Fibroblast of the aortic adventitia (primary cell): ENCODE results near the gene CCNC. TPM values are rescaled to one million over a fixed set of nuclear protein-coding genes. Genes with fewer than 3 reads are reported as not detected.
A peak's percentile ranks its signal among the peaks of the same experiment; 100 is the strongest.
"Not testable (repeated sequence)": the region's sequence is repeated elsewhere in the genome, so short reads cannot be mapped to it uniquely, and the experiment has no call there.

Source experiments
- DNase-seq: peaks from one replicate; pipeline ENCODE4 v3.0.0-alpha.2; 2010; ENCODE audit warnings: low read depth
- H3K4me3 ChIP-seq: 2 replicates; pipeline ENCODE4 v1.5.1; 2011; ENCODE audit warnings: low read depth, mild to moderate bottlenecking, control low read depth, low read length, moderate library complexity
- total RNA-seq: library from RNA; depleted of rRNA; stranded (reverse); fragments of >200 nt; gene quantifications from 2 replicates; pipeline ENCODE4 v1.2.3, GENCODE V29; 2012; ENCODE audit warnings: low replicate concordance
- TF ChIP-seq, protein P1 (sequence below): IDR thresholded peaks from 2 replicates; pipeline ENCODE4 v1.5.1; 2011; ENCODE audit warnings: mild to moderate bottlenecking, low read length, control low read depth, inconsistent platforms; ENCODE audit not compliant: insufficient read depth

The CCNC gene
- total RNA-seq, 1 donor = 52.4 TPM

DNA sequence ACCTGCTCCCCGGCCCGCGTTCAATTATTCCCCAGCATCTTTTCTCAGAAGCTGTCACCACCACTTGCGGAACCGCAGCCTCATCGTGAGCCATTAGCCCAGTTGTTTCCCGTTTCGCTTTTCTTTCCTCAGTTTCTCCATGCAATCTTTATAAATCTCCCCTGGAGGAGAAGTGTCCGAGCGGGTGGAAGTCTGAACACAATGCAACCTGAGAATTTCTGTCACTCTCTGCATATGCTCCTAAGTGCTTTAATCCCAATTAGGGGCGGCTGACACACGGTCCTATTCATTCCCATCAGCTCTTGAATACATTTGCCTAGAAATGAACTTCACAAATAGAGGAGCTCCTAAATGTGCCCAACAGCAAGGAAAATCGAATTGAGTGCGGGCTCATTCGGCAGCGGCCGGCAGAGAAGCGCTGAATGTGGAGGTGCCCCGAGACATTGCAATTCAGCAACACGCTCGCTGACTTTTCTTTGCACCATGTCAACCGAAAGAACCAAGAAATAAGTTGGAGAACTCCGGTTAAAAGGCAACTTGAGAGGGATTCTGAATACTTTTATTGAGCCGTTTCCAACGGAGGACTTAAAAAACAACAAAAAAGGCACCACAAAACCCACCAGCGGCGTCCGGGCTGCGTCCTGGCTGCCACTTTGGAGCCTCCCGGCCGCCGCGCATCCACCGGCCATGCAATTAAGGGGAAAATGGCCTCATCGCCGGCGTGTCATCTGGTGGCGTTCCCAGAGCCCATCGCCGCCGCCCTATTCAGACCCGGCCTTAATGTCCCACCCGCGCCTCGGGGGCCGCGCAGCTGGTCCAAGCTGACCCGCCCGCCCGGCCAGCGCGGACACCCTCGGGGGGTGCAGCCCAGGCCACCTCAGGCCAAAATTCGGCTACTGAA, 34.3 kb upstream of the CCNC start:
- TF ChIP-seq, protein P1, sequence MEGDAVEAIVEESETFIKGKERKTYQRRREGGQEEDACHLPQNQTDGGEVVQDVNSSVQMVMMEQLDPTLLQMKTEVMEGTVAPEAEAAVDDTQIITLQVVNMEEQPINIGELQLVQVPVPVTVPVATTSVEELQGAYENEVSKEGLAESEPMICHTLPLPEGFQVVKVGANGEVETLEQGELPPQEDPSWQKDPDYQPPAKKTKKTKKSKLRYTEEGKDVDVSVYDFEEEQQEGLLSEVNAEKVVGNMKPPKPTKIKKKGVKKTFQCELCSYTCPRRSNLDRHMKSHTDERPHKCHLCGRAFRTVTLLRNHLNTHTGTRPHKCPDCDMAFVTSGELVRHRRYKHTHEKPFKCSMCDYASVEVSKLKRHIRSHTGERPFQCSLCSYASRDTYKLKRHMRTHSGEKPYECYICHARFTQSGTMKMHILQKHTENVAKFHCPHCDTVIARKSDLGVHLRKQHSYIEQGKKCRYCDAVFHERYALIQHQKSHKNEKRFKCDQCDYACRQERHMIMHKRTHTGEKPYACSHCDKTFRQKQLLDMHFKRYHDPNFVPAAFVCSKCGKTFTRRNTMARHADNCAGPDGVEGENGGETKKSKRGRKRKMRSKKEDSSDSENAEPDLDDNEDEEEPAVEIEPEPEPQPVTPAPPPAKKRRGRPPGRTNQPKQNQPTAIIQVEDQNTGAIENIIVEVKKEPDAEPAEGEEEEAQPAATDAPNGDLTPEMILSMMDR = no peak
- DNase-seq = no peak
- H3K4me3 ChIP-seq = peak overlapping the region; percentile 28

DNA sequence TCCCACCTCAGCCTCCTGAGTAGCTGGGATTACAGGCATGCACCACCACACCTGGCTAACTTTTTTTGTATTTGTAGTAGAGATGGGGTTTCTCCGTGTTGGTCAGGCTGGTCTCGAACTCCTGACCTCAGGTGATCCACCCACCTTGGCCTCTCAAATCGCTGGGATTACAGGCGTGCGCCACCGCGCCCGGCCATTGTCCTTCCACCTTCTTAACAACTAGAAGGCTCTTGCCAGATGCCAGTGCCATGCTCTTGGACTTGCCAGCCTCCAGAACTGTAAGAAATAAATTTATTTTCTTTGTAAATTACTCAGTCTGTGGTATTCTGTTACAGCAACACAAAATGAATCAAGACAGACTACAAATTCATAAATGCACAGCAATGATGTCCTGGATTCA, 26.2 kb upstream of the CCNC start:
- H3K4me3 ChIP-seq, DNase-seq: not testable (repeated sequence)

DNA sequence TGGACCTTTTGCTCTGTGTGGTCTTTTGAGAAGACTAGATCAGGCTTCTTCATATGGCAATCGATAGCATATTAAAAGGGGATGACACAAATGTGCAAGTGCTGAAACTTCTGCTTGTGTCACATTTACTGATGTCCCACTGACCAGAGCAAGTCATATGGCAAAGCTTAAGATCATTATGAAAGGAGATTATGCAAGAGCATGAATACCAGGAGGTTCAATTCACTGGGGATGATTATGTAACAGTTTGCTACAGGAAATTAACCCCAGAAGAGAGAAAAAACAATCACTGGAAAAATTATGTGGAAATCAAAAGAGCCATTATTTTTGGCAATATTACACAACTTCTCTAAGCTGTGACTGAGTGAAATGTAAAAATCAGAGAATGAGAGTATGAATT, 24.4 kb upstream of the CCNC start:
- TF ChIP-seq, protein P1 = no peak
- H3K4me3 ChIP-seq = no peak overlapping the region
- peak; percentile 46 for DNase-seq

DNA sequence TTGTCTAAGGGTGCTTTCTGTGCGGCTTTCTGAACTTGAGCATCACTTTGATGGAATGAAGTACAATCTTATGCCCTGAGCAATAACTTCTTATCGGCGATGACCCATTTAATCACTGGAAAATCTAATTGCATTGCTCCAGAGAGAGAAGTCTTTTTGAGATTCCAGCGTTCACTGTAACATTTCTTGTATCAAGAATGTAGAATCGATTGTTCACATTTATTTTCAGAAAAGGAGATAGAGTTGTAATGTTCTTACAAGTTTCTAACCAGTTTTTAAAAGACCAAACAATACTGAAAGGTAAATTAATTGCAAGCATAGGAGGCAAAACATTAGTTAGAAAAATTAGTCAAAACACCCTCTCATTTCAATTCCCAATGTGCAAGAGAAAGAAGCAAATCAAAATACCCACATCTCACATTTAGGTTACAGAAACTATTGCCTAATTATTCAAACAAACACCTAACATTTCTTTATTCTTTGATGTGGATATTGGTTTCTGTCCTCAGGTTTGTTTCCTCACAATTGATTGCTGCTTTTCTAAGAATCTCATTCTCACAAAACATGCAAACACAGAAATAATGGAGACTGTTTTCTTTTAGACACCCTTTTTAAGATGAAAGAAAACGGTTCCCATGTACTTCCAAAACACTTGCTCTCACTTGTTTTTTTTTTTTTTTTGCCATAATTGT, 23.4 kb upstream of the CCNC start:
- TF ChIP-seq, protein P1 = no peak
- H3K4me3 ChIP-seq = no peak overlapping the region
- DNase-seq = no peak

DNA sequence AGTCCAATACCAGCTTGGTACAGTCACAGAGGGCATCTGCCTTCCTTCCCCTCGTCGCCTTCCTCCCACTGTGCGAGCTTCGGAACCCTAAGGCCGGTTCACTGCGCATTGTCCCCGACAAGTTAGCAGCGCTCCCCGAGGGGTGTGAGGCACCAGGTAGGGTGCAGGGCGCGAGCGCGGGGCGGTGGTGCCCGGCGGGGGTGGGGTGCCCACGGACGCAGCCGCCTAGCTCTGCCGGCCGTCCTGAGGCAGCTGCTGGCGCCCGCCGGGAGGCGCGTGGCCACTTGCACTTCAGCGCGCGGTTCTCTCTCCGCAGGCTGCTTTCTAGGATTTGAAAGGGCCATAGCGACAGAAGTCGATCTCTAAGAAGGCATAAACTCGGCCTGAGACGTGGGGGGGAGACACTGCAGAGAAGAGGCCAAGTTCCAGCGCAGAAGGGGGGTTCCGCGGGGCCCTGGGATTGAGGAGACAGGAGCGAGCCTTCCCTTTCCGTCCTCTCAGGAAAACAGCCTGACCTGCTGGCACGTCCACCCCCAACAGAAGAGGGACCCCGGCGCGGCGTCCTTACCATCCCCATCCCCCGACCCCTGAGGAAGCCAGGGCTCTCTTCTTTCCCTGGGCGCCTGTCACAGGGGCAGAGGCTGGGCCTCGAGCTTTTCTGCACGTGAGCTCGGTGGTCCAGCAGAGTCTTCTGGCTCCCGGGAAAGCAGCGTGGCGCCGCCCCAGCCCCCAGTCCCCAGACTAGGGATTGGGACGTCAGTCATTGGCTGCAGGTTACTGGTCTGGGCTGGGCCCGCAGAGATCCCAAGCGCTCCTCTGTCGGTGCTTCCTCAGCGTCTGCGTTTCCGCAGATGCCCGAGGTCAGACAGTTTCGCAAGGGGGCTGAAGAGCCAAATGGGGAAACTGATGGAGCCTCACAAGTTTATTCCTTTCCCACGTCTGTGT, 22.5 kb upstream of the CCNC start:
- no peak overlapping the region for H3K4me3 ChIP-seq
- no peak for DNase-seq
- TF ChIP-seq, protein P1 = no peak

DNA sequence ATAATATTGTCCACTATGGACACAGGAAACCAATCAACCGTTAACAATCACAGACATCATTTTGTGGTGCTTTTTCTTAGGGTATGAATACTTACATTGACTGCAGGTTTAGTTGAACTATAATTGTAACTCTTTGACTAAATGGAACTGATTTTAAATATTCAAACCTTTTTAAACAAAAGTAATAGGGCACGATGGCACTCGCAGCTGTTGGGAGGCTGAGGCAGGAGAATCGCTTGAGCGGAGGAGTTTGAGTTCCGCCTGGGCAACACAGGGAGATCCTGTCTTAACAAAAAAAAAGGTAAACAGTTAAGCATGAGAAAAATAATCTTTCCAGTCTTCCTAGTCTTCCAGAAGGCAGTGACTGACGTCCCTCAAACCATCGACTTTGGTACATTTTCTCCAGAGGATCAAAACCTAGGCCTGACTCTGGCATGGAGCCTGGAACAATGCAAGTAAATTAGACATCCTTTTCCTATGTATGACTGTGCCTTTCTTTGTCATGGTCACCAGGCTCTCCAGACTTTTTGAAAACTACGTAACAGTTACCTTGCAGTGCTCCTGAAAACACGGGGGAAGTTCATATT, 21.5 kb upstream of the CCNC start:
- H3K4me3 ChIP-seq = no peak overlapping the region
- DNase-seq = no peak
- TF ChIP-seq, protein P1 = no peak
